ENCODE results near the gene TTC9. TPM values are rescaled to one million over a fixed set of nuclear protein-coding genes. Genes with fewer than 3 reads are reported as not detected.

TTC9 gene
- total and polyA plus RNA-seq, 3 donors from 2014 or later, result 1.5 to 2.4 (median 2.4) TPM

GRCh38 chr14:70713096-70713495 lies 71.4 kb downstream of the TTC9 start:
- Histone ChIP-seq H3K36me3 (ENCODE audit: low read depth, missing control alignments) (no peaks in the 10 kb centered on the region), H3K9me3 (no peaks in the 10 kb centered on the region), H3K4me3 (no peak overlapping the region), H3K27me3 (no peaks in the 10 kb centered on the region), H3K4me1 (peaks cover 6% of the 10 kb centered on the region), H3K27ac (no peak overlapping the region)
- no peak for DNase-seq
- WGBS, 2 donors, result 91 to 96% methylated on average over 4 of the region's 4 CpGs
- intact Hi-C loops (cut with DNase I; ENCODE audit: low total_unique reads), result no loop called here
- TF ChIP-seq CTCF (IDR thresholded peaks at IDR 0.05) (no peak), POLR2A (IDR thresholded peaks at IDR 0.05) (no peak)

- TF ChIP-seq POLR2A (IDR thresholded peaks at IDR 0.05) (no peak), CTCF (IDR thresholded peaks at IDR 0.05) (no peak)
- Histone ChIP-seq H3K27me3 (no peaks in the 10 kb centered on the region), H3K4me1 (peaks cover 6% of the 10 kb centered on the region), H3K36me3 (ENCODE audit: low read depth, missing control alignments) (no peaks in the 10 kb centered on the region), H3K4me3 (no peak overlapping the region), H3K27ac (no peak overlapping the region), H3K9me3 (no peaks in the 10 kb centered on the region)
- no peak for DNase-seq
- intact Hi-C loops (cut with DNase I; ENCODE audit: low total_unique reads), result no loop called here
- 43% methylated on average over 3 of the region's 3 CpGs for WGBS, 2 donors
Measured at GRCh38 chr14:70713511-70713916, 71.8 kb downstream of the TTC9 start.

- Histone ChIP-seq H3K36me3 (ENCODE audit: low read depth, missing control alignments) (no peaks in the 10 kb centered on the region), H3K4me3 (no peak overlapping the region), H3K27me3 (no peaks in the 10 kb centered on the region), H3K9me3 (no peaks in the 10 kb centered on the region), H3K27ac (no peak overlapping the region), H3K4me1 (peaks cover 6% of the 10 kb centered on the region)
- TF ChIP-seq POLR2A (IDR thresholded peaks at IDR 0.05) (no peak), CTCF (IDR thresholded peaks at IDR 0.05) (peak; percentile 41 to 79 (median 51))
- peak; percentile 68 for DNase-seq
- intact Hi-C loops (cut with DNase I; ENCODE audit: low total_unique reads), result no loop called here
- whole genome bisulfite sequencing, 2 donors, result 27 to 38% methylated on average over 8 of the region's 8 CpGs
Measured at GRCh38 chr14:70714055-70714550, 72.4 kb downstream of the TTC9 start.

GRCh38 chr14:70716483-70716882 lies 74.8 kb downstream of the TTC9 start:
- DNase-seq, result no peak
- Histone ChIP-seq H3K27me3 (no peaks in the 10 kb centered on the region), H3K27ac (no peak overlapping the region), H3K9me3 (no peaks in the 10 kb centered on the region), H3K36me3 (ENCODE audit: low read depth, missing control alignments) (no peaks in the 10 kb centered on the region), H3K4me1 (peaks cover 6% of the 10 kb centered on the region), H3K4me3 (no peak overlapping the region)
- WGBS, 2 donors, result 52 to 58% methylated on average over 5 of the region's 5 CpGs
- TF ChIP-seq CTCF (IDR thresholded peaks at IDR 0.05) (no peak), POLR2A (IDR thresholded peaks at IDR 0.05) (no peak)
- intact Hi-C loops (cut with DNase I; ENCODE audit: low total_unique reads), result no loop called here

- intact Hi-C loops (cut with DNase I; ENCODE audit: low total_unique reads), result no loop called here
- DNase-seq, result no peak
- TF ChIP-seq POLR2A (IDR thresholded peaks at IDR 0.05) (no peak), CTCF (IDR thresholded peaks at IDR 0.05) (no peak)
- peaks cover 6% of the 10 kb centered on the region for H3K4me1 ChIP-seq
- H3K27me3 ChIP-seq, result no peaks in the 10 kb centered on the region
- H3K36me3 ChIP-seq (ENCODE audit: low read depth, missing control alignments), result no peaks in the 10 kb centered on the region
- WGBS, 2 donors, result 66 to 80% methylated on average over 1 of the region's 1 CpG
- no peak overlapping the region for H3K4me3 ChIP-seq
- no peaks in the 10 kb centered on the region for H3K9me3 ChIP-seq
- no peak overlapping the region for H3K27ac ChIP-seq
Measured at GRCh38 chr14:70716958-70717357, 75.2 kb downstream of the TTC9 start.

All from testis (tissue), 3 donors.